Breast epithelium (tissue), 4 donors: Measurements from ENCODE around the gene MICALL2. TPM values are rescaled to one million over a fixed set of nuclear protein-coding genes. Genes with fewer than 3 reads are reported as not detected.

Experiments
- DNase-seq, 2 donors: peaks; one replicate each; pipeline ENCODE4 v3.0.0-alpha.2; 2019; ENCODE audit warnings: low spot score in 2 of 2
- H3K27ac ChIP-seq, 2 donors: fragments of 200-600 bp; sonication (generic) in 1 of 2; one replicate each; pipeline ENCODE4 v1.5.1; 2016 to 2019; ENCODE audit warnings: mild to moderate bottlenecking in 1 of 2
- H3K27me3 ChIP-seq, 2 donors: fragments of 200-600 bp; sonication (generic) in 1 of 2; one replicate each; pipeline versions ENCODE4 v1.5.1 to v1.6.0; 2017 to 2019; ENCODE audit warnings: control low read depth in 1 of 2, mild to moderate bottlenecking in 1 of 2
- H3K36me3 ChIP-seq: fragments of 200-600 bp; one replicate; pipeline ENCODE4 v1.5.1; 2019
- H3K4me1 ChIP-seq, 2 donors: fragments of 200-600 bp; sonication (generic); one replicate each; pipeline ENCODE4 v1.5.1; 2016 to 2019; ENCODE audit warnings: control low read depth in 1 of 2
- H3K4me3 ChIP-seq, 3 donors: fragments of 200-600 bp; sonication (generic); 1 replicate in 2 of 3; 2 replicates in 1 of 3; pipeline ENCODE4 v1.5.1; 2016 to 2019; ENCODE audit warnings: mild to moderate bottlenecking in 3 of 3, moderate library complexity in 2 of 3
- H3K9me3 ChIP-seq, 2 donors: fragments of 200-600 bp; sonication (generic) in 1 of 2; one replicate each; pipeline ENCODE4 v1.5.1; 2016 to 2019; ENCODE audit warnings: control low read depth in 1 of 2
- CTCF ChIP-seq, 3 donors: fragments of 450-650 bp; IDR thresholded peaks; one replicate each; pipeline ENCODE4 v1.5.1; 2016 to 2017; ENCODE audit warnings: antibody characterized with exemption in 3 of 3, mild to moderate bottlenecking in 3 of 3, moderate library complexity in 3 of 3
- POLR2A ChIP-seq: fragments of 450-650 bp; IDR thresholded peaks from one replicate; pipeline ENCODE4 v1.6.1; 2016; ENCODE audit warnings: antibody characterized with exemption, mild to moderate bottlenecking, moderate library complexity
- POLR2AphosphoS5 ChIP-seq, 3 donors: sonication (generic); formaldehyde crosslinking; IDR thresholded peaks; one replicate each; pipeline ENCODE4 v1.6.1; 2017; ENCODE audit warnings: antibody characterized with exemption in 3 of 3
- intact Hi-C: fragments of 100-400 bp; cut with DNase I; formaldehyde crosslinking; loops from one replicate; pipeline ENCODE4 v1.15.1; 2023; ENCODE audit warnings: low total_unique reads
- total RNA-seq, 3 donors: library from RNA; depleted of rRNA; stranded (reverse); fragments of >200 nt; gene quantifications; one replicate each; pipeline ENCODE4 v1.1.0, GENCODE V29; 2016

Gene MICALL2
- total RNA-seq, 3 donors from 2014 or later = 4.0 to 20.0 (median 15.8) TPM

GRCh38 chr7:1441615-1442354 lies 17.5 kb downstream of the MICALL2 start:
- TF ChIP-seq POLR2A (no peak), POLR2AphosphoS5 (IDR thresholded peaks at IDR 0.05) (no peak), CTCF (IDR thresholded peaks at IDR 0.05) (no peak)
- no peaks in the 10 kb centered on the region for H3K4me1 ChIP-seq
- no peaks in the 10 kb centered on the region for H3K36me3 ChIP-seq
- H3K9me3 ChIP-seq = no peaks in the 10 kb centered on the region
- no peaks in the 10 kb centered on the region for H3K27me3 ChIP-seq
- no peak overlapping the region for H3K27ac ChIP-seq
- no peak for DNase-seq
- intact Hi-C loops = loop anchor here (1.0 kb wide), 1 partner anchor 28 kb away; no protein-coding TSS in a partner anchor
- H3K4me3 ChIP-seq = no peak overlapping the region

- Histone ChIP-seq H3K4me1 (no peaks in the 10 kb centered on the region), H3K9me3 (no peaks in the 10 kb centered on the region), H3K27me3 (no peaks in the 10 kb centered on the region), H3K4me3 (no peak overlapping the region), H3K36me3 (no peaks in the 10 kb centered on the region), H3K27ac (no peak overlapping the region)
- TF ChIP-seq CTCF (IDR thresholded peaks at IDR 0.05) = no peak
- no peak for TF ChIP-seq POLR2A
- no peak for TF ChIP-seq POLR2AphosphoS5 (IDR thresholded peaks at IDR 0.05)
- DNase-seq = no peak
- intact Hi-C loops = no loop called here
These were observed 18.6 kb downstream of the MICALL2 start for GRCh38 chr7:1440620-1441019.

GRCh38 chr7:1439373-1440363 lies 19.6 kb downstream of the MICALL2 start:
- no peaks in the 10 kb centered on the region for H3K27me3 ChIP-seq
- no peak overlapping the region for H3K27ac ChIP-seq
- no peak for DNase-seq
- H3K4me1 ChIP-seq = no peaks in the 10 kb centered on the region
- H3K4me3 ChIP-seq = no peak overlapping the region
- no peak for TF ChIP-seq POLR2AphosphoS5 (IDR thresholded peaks at IDR 0.05)
- intact Hi-C loops = loop anchor here (5.0 kb wide), 1 partner anchor 207 kb away; the partner anchor contains the start of gene UNCX
- no peaks in the 10 kb centered on the region for H3K9me3 ChIP-seq
- no peaks in the 10 kb centered on the region for H3K36me3 ChIP-seq

GRCh38 chr7:1438821-1439220 lies 20.4 kb downstream of the MICALL2 start:
- TF ChIP-seq POLR2A = no peak
- Histone ChIP-seq H3K4me3 (no peak overlapping the region), H3K27ac (no peak overlapping the region), H3K27me3 (no peaks in the 10 kb centered on the region), H3K4me1 (no peaks in the 10 kb centered on the region), H3K36me3 (no peaks in the 10 kb centered on the region), H3K9me3 (no peaks in the 10 kb centered on the region)
- intact Hi-C loops = loop anchor here (5.0 kb wide), 1 partner anchor 207 kb away; the partner anchor contains the start of gene UNCX
- DNase-seq = no peak

- H3K4me3 ChIP-seq = no peak overlapping the region
- no peaks in the 10 kb centered on the region for H3K4me1 ChIP-seq
- intact Hi-C loops = loop anchor here (5.0 kb wide), 1 partner anchor 206 kb away; the partner anchor contains the start of gene UNCX
- DNase-seq = no peak
- TF ChIP-seq CTCF (IDR thresholded peaks at IDR 0.05) = no peak
- TF ChIP-seq POLR2A = no peak
- no peak for TF ChIP-seq POLR2AphosphoS5 (IDR thresholded peaks at IDR 0.05)
- H3K27me3 ChIP-seq = no peaks in the 10 kb centered on the region
- no peaks in the 10 kb centered on the region for H3K36me3 ChIP-seq
- H3K9me3 ChIP-seq = no peaks in the 10 kb centered on the region
- H3K27ac ChIP-seq = no peak overlapping the region
These were observed 21.1 kb downstream of the MICALL2 start for GRCh38 chr7:1438208-1438607.
